SU-DHL-6 (cell line): ENCODE data around the gene LRRC3.

ENCODE experiments used
- H2AFZ ChIP-seq: fragments of 200-600 bp; sonication (generic); 2 replicates; pipeline ENCODE4 v1.6.1; 2014; ENCODE audit warnings: low read depth, mild to moderate bottlenecking, moderate library complexity, mixed read lengths, antibody characterized with exemption, low read length; ENCODE audit not compliant: severe bottlenecking
- H3F3A ChIP-seq: fragments of 200-600 bp; shearing (Covaris generic); 2 replicates; pipeline ENCODE4 v1.6.0; 2016; ENCODE audit warnings: antibody characterized with exemption, mild to moderate bottlenecking; ENCODE audit not compliant: insufficient read depth
- H3K27ac ChIP-seq: fragments of 200-600 bp; sonication (generic); 2 replicates; pipeline ENCODE4 v1.5.1; 2016; ENCODE audit warnings: low read depth, mild to moderate bottlenecking, low read length, moderate library complexity, mixed read lengths
- H3K27me3 ChIP-seq: fragments of 200-600 bp; sonication (generic), shearing (Covaris generic); 2 replicates; pipeline ENCODE4 v1.6.0; 2014; ENCODE audit warnings: mild to moderate bottlenecking, low read length
- H3K36me3 ChIP-seq: fragments of 200-600 bp; sonication (generic); 2 replicates; pipeline ENCODE4 v1.6.1; 2014; ENCODE audit warnings: mild to moderate bottlenecking, low read length, mixed read lengths
- H3K4me2 ChIP-seq: fragments of 300-600, 200-600 bp; shearing (Covaris generic), sonication (generic); 2 replicates; pipeline ENCODE4 v1.6.0; 2014; ENCODE audit warnings: low read length, low read depth, mild to moderate bottlenecking; ENCODE audit not compliant: poor library complexity, severe bottlenecking
- H3K4me3 ChIP-seq: fragments of 200-600 bp; sonication (generic); 2 replicates; pipeline ENCODE4 v1.5.1; 2014; ENCODE audit warnings: antibody characterized with exemption, low read length, mild to moderate bottlenecking, mixed read lengths; ENCODE audit not compliant: insufficient read depth, poor library complexity, severe bottlenecking
- H3K79me2 ChIP-seq: fragments of 200-600 bp; sonication (generic); 2 replicates; pipeline ENCODE4 v1.6.1; 2014; ENCODE audit warnings: mild to moderate bottlenecking, low read length, moderate library complexity; ENCODE audit not compliant: insufficient read depth
- H3K9ac ChIP-seq: fragments of 200-600 bp; sonication (generic); 2 replicates; pipeline ENCODE4 v1.7.0; 2014; ENCODE audit warnings: mild to moderate bottlenecking, low read length
- H3K9me2 ChIP-seq: fragments of 200-600 bp; sonication (generic); replicated peaks from 2 replicates; pipeline ENCODE4 v1.6.1; 2014; ENCODE audit warnings: low read length; ENCODE audit not compliant: insufficient read depth
- H3K9me3 ChIP-seq: fragments of 200-600 bp; sonication (generic); 2 replicates; pipeline ENCODE4 v1.6.1; 2014; ENCODE audit warnings: low read length, mixed read lengths; ENCODE audit not compliant: insufficient read depth
- H4K20me1 ChIP-seq: fragments of 200-600 bp; sonication (generic); 2 replicates; pipeline ENCODE4 v1.6.1; 2014; ENCODE audit warnings: low read depth, mild to moderate bottlenecking, antibody characterized with exemption, low read length, moderate library complexity, mixed read lengths
- CTCF ChIP-seq: fragments of 200-600 bp; sonication (generic); IDR thresholded peaks from one replicate; pipeline ENCODE4 v1.5.1; 2017; ENCODE audit warnings: antibody characterized with exemption, mild to moderate bottlenecking, low read length, moderate library complexity; ENCODE audit not compliant: insufficient read depth, poor library complexity, severe bottlenecking
- EZH2phosphoT487 ChIP-seq: fragments of 200-600 bp; sonication (generic), shearing (Covaris generic); conservative IDR thresholded peaks from 2 replicates; pipeline ENCODE4 v1.6.1; 2018; ENCODE audit warnings: mild to moderate bottlenecking, antibody characterized with exemption, low read length, moderate library complexity, mixed read lengths

The LRRC3 gene

DNA sequence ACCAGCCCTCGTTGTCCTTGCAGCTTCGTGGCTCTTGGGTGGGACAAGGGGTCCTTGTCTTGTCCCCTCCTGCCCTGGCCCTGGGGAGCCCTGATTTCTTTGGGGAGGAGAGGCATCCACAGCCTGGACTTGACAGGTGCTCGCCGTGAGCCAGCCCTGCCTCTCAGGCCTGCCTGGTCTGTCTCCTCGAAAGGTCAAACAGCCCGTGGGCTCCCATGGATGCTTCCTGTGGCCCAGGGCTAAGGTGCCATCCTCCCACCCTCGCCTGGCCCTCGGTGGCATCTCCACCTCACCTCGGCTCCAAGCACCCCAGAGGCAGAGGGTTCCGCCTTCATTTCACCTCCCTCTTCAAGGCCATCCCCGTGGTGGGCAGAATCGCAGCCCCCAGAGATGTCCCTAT, 9.0 kb downstream of the LRRC3 start:
- no peaks in the 10 kb centered on the region for H4K20me1 ChIP-seq
- no peak overlapping the region for H3K27ac ChIP-seq
- H3K36me3 ChIP-seq: no peaks in the 10 kb centered on the region
- H3K79me2 ChIP-seq: no peaks in the 10 kb centered on the region
- no peak overlapping the region for H3K9ac ChIP-seq
- no peaks in the 10 kb centered on the region for H3K9me2 ChIP-seq
- no peak overlapping the region for H3K4me2 ChIP-seq
- H3K9me3 ChIP-seq: no peaks in the 10 kb centered on the region
- H2AFZ ChIP-seq: no peak overlapping the region
- no peak for TF ChIP-seq CTCF
- TF ChIP-seq EZH2phosphoT487: no peak
- H3F3A ChIP-seq: no peaks in the 10 kb centered on the region
- H3K4me3 ChIP-seq: no peak overlapping the region
- H3K27me3 ChIP-seq: no peaks in the 10 kb centered on the region

DNA sequence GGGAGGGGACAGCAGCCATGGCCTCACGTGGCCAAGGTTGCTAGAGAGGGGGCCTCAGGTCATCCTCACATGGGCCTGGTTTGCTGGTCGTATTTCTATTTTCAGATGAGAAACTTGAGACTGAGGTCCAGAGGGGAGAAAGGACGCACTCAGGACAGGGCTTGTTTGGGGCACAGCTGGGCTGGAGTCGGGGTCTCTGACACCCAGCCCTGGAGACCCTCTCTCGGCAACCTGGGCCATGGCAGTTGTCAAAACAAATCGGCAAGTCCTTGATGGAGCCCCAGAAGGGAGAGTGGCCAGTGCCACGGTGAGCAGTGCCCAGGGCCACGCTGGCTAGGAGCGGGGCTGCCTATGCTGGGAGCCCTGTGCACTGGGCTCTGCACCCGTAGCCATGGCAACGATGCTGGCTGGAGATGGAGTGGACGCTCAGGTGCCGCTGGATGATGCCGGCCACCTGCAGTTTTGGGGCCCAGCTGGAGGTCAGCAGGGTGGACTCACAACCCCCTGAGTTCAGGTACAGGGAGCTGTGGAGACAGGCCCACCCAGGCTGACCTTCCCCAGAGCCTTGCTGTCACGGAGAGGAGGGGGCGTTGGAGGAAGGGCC, 11.1 kb downstream of the LRRC3 start:
- no peaks in the 10 kb centered on the region for H3F3A ChIP-seq
- no peak overlapping the region for H3K9ac ChIP-seq
- H3K27me3 ChIP-seq: no peaks in the 10 kb centered on the region
- no peak overlapping the region for H3K4me2 ChIP-seq
- TF ChIP-seq EZH2phosphoT487 (no peak), CTCF (no peak)
- H3K9me3 ChIP-seq: no peaks in the 10 kb centered on the region
- H4K20me1 ChIP-seq: no peaks in the 10 kb centered on the region
- H3K79me2 ChIP-seq: no peaks in the 10 kb centered on the region
- no peak overlapping the region for H3K27ac ChIP-seq
- H3K4me3 ChIP-seq: no peak overlapping the region
- H3K9me2 ChIP-seq: no peaks in the 10 kb centered on the region
- H2AFZ ChIP-seq: no peak overlapping the region
- H3K36me3 ChIP-seq: no peaks in the 10 kb centered on the region

GRCh38 chr21:44466996-44467858, 11.9 kb downstream of the LRRC3 start:
- no peak for TF ChIP-seq CTCF
- no peak for TF ChIP-seq EZH2phosphoT487
- Histone ChIP-seq H3K9ac (no peak overlapping the region), H3K27ac (no peak overlapping the region), H3K79me2 (no peaks in the 10 kb centered on the region), H3F3A (no peaks in the 10 kb centered on the region), H3K4me3 (no peak overlapping the region), H3K27me3 (no peaks in the 10 kb centered on the region), H3K9me2 (no peaks in the 10 kb centered on the region), H4K20me1 (no peaks in the 10 kb centered on the region), H3K9me3 (no peaks in the 10 kb centered on the region), H2AFZ (no peak overlapping the region), H3K36me3 (no peaks in the 10 kb centered on the region), H3K4me2 (no peak overlapping the region)
